Heart left ventricle (tissue), 16 donors: ENCODE measurements around the gene SOCS6. TPM values are rescaled to one million over a fixed set of nuclear protein-coding genes. Genes with fewer than 3 reads are reported as not detected.
A peak's percentile ranks its signal among the peaks of the same experiment; 100 is the strongest.

Experiments used
- ATAC-seq, 4 donors: fragments of 200-7000 bp; cut with Tn5 transposase; one replicate each; pipeline ENCODE4 v1.9.1; 2020 to 2022; ENCODE audit warnings: moderate library complexity in 4 of 4, mild to moderate bottlenecking in 3 of 4, moderate number of reproducible peaks in 1 of 4
- DNase-seq, 5 donors: peaks; one replicate each; pipeline ENCODE4 v3.0.0-alpha.2; 2020
- H3K27ac ChIP-seq, 12 donors: fragments of 200-600 bp; sonication (generic) in 4 of 12; one replicate each; pipeline versions ENCODE4 v1.5.0 to v1.8.0; 2016 to 2022; ENCODE audit warnings: mild to moderate bottlenecking in 2 of 12
- H3K27me3 ChIP-seq, 9 donors: fragments of 200-600 bp; sonication (generic) in 2 of 9; one replicate each; pipeline versions ENCODE4 v1.5.1 to v1.8.0; 2016 to 2022; ENCODE audit warnings: mild to moderate bottlenecking in 3 of 9
- H3K36me3 ChIP-seq, 9 donors: fragments of 200-600 bp; sonication (generic) in 2 of 9; one replicate each; pipeline versions ENCODE4 v1.5.0 to v1.8.0; 2018 to 2022; ENCODE audit warnings: mild to moderate bottlenecking in 2 of 9
- H3K4me1 ChIP-seq, 12 donors: fragments of 200-600 bp; sonication (generic) in 4 of 12; one replicate each; pipeline versions ENCODE4 v1.5.0 to v1.8.0; 2016 to 2022; ENCODE audit warnings: mild to moderate bottlenecking in 3 of 12
- H3K4me3 ChIP-seq, 12 donors: fragments of 200-600 bp; sonication (generic) in 4 of 12; one replicate each; pipeline versions ENCODE4 v1.5.0 to v1.8.0; 2017 to 2022; ENCODE audit warnings: mild to moderate bottlenecking in 9 of 12, moderate library complexity in 4 of 12
- H3K9me3 ChIP-seq, 12 donors: fragments of 200-600 bp; sonication (generic) in 4 of 12; one replicate each; pipeline versions ENCODE4 v1.5.0 to v1.8.0; 2016 to 2022; ENCODE audit warnings: mild to moderate bottlenecking in 1 of 12
- POLR2A ChIP-seq, 2 donors: fragments of 450-650 bp; IDR thresholded peaks; one replicate each; pipeline ENCODE4 v1.6.1; 2017; ENCODE audit warnings: antibody characterized with exemption in 2 of 2, mild to moderate bottlenecking in 2 of 2, moderate library complexity in 2 of 2
- WGBS, 4 donors: extraction: QIAGEN DNeasy Blood & Tissue Kit in 2 of 4; methylation state at CpG; one replicate each; pipeline versions ENCODE4 v1.1.5 to v1.1.7; 2013 to 2018; 5-methylcytosine and 5-hydroxymethylcytosine counted together
- intact Hi-C, 10 donors: fragments of 100-400 bp; cut with DNase I; formaldehyde crosslinking; loops; one replicate each; pipeline versions ENCODE4 v1.11.1 to v1.14.2; 2022
- polyA plus RNA-seq, 2 donors: library from polyadenylated mRNA; stranded (reverse); fragments of 200-250 nt; gene quantifications; one replicate each; pipeline ENCODE4 v1.2.3, GENCODE V29; 2013
- total RNA-seq, 9 donors: library from RNA; depleted of rRNA in 2 of 9; stranded (reverse); fragments of >200 nt in 2 of 9; fragmentation: NEBNext Ultra II Directional in 3 of 9; extraction: Animal tissue kit (Norgen Biotek cat#: 25700) in 3 of 9; gene quantifications; one replicate each; pipeline versions ENCODE4 v1.1.0 to v1.2.4, GENCODE V29; 2016 to 2023
- TF ChIP-seq, protein P1 (sequence below), 12 donors: fragments of 200-600 bp; sonication (generic) in 4 of 12; IDR thresholded peaks; one replicate each; pipeline versions ENCODE4 v1.5.0 to v1.8.0; 2018 to 2022; ENCODE audit warnings: antibody characterized with exemption in 12 of 12, mild to moderate bottlenecking in 5 of 12
- donor health status: ischemic (EF 13 %, LVEDD 7.1; RV severe dilation, severe dysfunction).
- donor health status: healthy with polysubstance abuse.
- donor health status: DM: no; HTN: yes; CAD: no.
- donor health status: DM: no; HTN: no; CAD: no.
- donor health status: ischemic (EF 25% LVEDD 6.9; RV normal size, moderate dysfunction).
- donor health status: ischemic (EF 25% LVEDD 5.7; RV mildly dilated, moderate dysfunction).
- donor health status: healthy.
- donor health status: DM: yes; HTN: yes; CAD: no.
- donor health status: ischemic (EF 35%, LVEDD 5.7; RV mildly dilated, moderate dysfunction).
- donor health status: nonischemic (EF 11% LVEDD 7.7; RV severe dilation, severe dysfunction).
- donor health status: DM: yes; HTN: yes; CAD: no.
- donor health status: PGD.
- donor health status: ischemic (EF 29% LVEDD 5.4; RV normal size, mild dysfunction).
- donor health status: nonischemic (EF 23%, LVEDD 6.1; RV moderate dilation, normal function).

The SOCS6 gene
- total and polyA plus RNA-seq, 11 donors = 6.5 to 32.9 (median 21.4) TPM

DNA sequence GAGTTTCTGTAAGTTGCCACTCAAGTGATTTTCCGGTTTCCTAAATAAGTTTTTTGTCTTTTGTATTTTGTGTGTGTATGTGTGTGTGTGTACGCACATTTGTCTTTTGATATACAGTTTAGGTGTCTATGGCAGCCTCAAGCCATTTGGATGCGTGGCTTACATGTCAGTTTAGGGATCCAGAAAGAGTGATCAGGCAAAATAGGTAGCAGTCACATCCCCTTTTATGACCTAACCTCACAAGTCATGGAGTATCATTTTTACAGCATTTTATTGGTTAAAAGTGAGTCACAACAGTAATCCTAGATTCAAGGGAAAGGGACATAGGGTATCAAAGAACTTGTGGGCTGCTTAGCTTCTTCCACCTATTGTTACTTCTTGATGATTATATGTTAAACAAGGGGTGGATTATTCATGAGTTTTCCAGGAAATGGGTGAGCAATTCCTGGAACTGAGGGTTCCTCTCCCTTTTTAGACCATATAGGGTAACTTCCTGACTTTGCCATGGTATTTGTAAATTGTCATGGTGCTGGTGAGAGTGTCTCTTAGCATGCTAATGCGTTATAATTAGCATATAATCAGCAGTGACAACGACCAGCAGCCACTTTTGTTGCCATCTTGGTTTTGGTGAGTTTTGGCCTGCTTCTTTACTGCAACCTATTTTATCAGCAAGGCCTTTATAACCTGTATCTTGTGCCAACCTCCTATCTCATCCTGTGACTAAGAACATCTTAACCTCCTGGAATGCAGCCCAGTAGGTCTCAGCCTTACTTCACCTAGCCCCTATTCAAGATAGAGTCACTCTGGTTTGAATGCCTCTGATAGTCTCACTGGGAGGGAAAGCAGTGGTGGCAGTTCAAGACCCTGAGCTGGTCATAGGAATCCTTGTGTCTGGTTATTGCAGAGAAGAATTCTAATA, 8.6 kb upstream of the SOCS6 start:
- WGBS, 4 donors = 70 to 85% (median 75%) methylated on average over 5 of the region's 5 CpGs
- Histone ChIP-seq H3K36me3 (no peaks in the 10 kb centered on the region), H3K27me3 (no peaks in the 10 kb centered on the region), H3K4me1 (peaks cover 0 to 7% (median 0%) of the 10 kb centered on the region in 12 donors), H3K9me3 (peaks cover 0 to 14% (median 0%) of the 10 kb centered on the region in 12 donors), H3K4me3 (no peak overlapping the region), H3K27ac (peak overlapping the region in 2 of 12 donors; percentile 12 to 29)
- intact Hi-C loops = loop anchor here in 2 of 10 donors (10.0 kb wide), 3 partner anchors 55 to 155 kb away; no protein-coding TSS in a partner anchor
- no peak for TF ChIP-seq POLR2A (IDR thresholded peaks at IDR 0.05)
- TF ChIP-seq, protein P1, sequence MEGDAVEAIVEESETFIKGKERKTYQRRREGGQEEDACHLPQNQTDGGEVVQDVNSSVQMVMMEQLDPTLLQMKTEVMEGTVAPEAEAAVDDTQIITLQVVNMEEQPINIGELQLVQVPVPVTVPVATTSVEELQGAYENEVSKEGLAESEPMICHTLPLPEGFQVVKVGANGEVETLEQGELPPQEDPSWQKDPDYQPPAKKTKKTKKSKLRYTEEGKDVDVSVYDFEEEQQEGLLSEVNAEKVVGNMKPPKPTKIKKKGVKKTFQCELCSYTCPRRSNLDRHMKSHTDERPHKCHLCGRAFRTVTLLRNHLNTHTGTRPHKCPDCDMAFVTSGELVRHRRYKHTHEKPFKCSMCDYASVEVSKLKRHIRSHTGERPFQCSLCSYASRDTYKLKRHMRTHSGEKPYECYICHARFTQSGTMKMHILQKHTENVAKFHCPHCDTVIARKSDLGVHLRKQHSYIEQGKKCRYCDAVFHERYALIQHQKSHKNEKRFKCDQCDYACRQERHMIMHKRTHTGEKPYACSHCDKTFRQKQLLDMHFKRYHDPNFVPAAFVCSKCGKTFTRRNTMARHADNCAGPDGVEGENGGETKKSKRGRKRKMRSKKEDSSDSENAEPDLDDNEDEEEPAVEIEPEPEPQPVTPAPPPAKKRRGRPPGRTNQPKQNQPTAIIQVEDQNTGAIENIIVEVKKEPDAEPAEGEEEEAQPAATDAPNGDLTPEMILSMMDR (IDR thresholded peaks at IDR 0.05) = no peak
- ATAC-seq (peak; percentile 56 to 86 (median 84)), DNase-seq (peak in 2 of 5 donors; percentile 40 to 47)

DNA sequence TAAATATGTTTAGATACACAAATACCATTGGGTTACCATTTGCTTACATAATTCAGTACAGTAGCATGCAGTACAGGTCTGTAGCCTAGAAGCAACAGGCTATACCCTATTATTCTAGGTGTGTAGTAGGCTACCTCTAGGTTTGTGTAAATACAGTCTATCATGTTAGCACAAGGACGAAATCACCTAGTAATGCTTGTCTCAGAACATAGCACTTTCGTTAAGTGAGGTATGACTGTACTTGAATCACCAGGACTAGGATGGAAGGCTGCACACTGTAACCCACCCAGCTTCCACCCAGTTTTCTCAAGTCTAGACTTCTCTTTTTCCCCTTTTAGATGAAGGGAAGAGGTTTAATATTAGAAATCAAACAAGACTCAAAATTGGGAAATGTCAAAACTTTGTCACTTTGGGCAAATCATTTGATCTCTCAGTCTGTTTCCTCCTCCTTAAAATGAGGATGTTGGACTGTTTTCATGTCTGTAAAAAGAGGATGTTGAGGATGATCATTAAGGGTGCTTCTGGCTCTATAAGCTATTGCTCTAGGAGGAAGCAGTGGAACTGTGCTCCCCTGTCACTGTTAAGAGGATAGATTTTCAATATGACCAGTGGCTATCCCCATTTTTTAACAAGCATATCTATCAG, 3.7 kb upstream of the SOCS6 start:
- H3K4me1 ChIP-seq = peaks cover 0 to 35% (median 5%) of the 10 kb centered on the region in 12 donors
- ATAC-seq (no peak), DNase-seq (no peak)
- H3K4me3 ChIP-seq = no peak overlapping the region
- WGBS, 4 donors = 78 to 82% (median 79%) methylated on average over 2 of the region's 2 CpGs
- no peaks in the 10 kb centered on the region for H3K36me3 ChIP-seq
- intact Hi-C loops = loop anchor here in 7 of 10 donors (5.0 to 10.0 kb wide), 6 partner anchors 50 to 150 kb away; partner anchors contain the start of gene RTTN (in 5 of the 7)
- H3K27ac ChIP-seq = peak overlapping the region in 1 of 12 donors; percentile 69
- TF ChIP-seq POLR2A (IDR thresholded peaks at IDR 0.05) = no peak
- TF ChIP-seq, protein P1 (IDR thresholded peaks at IDR 0.05) = no peak
- H3K27me3 ChIP-seq = no peaks in the 10 kb centered on the region
- H3K9me3 ChIP-seq = peaks cover 0 to 6% (median 0%) of the 10 kb centered on the region in 12 donors

- Histone ChIP-seq H3K4me3 (peak overlapping the region in 5 of 12 donors; percentile 47 to 89 (median 82)), H3K4me1 (peaks cover 0 to 62% (median 31%) of the 10 kb centered on the region in 12 donors)
Observed at GRCh38 chr18:70287731-70288130, 1.1 kb upstream of the SOCS6 start.

More at GRCh38 chr18:70287731-70288130, 1.1 kb upstream of the SOCS6 start:
- ATAC-seq = no peak
- H3K9me3 ChIP-seq = peaks cover 0 to 4% (median 0%) of the 10 kb centered on the region in 12 donors
- intact Hi-C loops = loop anchor here in 8 of 10 donors (2.0 to 10.0 kb wide), 7 partner anchors 47 to 147 kb away; partner anchors contain the start of gene RTTN (in 5 of the 8)
- TF ChIP-seq POLR2A (IDR thresholded peaks at IDR 0.05) = no peak
- TF ChIP-seq, protein P1 (IDR thresholded peaks at IDR 0.05) = no peak
- no peak for DNase-seq
- WGBS, 4 donors = 94 to 97% (median 96%) methylated on average over 2 of the region's 2 CpGs
- H3K27ac ChIP-seq = peak overlapping the region in 7 of 12 donors; percentile 81 to 95 (median 86)
- H3K36me3 ChIP-seq = no peaks in the 10 kb centered on the region
- H3K27me3 ChIP-seq = no peaks in the 10 kb centered on the region
